ENCODE data around the gene MLPH.

Gene MLPH

GRCh38 chr2:237573721-237574415 lies 86.8 kb downstream of the MLPH start:
- no peak for TF ChIP-seq CTCF (conservative IDR thresholded peaks at IDR 0.05; ENCODE audit: low read depth)
- H3K27ac ChIP-seq = peak overlapping the region; percentile 96
- CTCF ChIA-PET = interaction anchor here (1.1 to 6.4 kb wide), 2 partner anchors 61 to 171 kb away, joined by 3 to 112 read pairs; no protein-coding TSS in a partner anchor
- no peak for DNase-seq (ENCODE audit: low spot score)
- POLR2A ChIA-PET (ENCODE audit: low non-redundant PET) = no interaction called here

DNA sequence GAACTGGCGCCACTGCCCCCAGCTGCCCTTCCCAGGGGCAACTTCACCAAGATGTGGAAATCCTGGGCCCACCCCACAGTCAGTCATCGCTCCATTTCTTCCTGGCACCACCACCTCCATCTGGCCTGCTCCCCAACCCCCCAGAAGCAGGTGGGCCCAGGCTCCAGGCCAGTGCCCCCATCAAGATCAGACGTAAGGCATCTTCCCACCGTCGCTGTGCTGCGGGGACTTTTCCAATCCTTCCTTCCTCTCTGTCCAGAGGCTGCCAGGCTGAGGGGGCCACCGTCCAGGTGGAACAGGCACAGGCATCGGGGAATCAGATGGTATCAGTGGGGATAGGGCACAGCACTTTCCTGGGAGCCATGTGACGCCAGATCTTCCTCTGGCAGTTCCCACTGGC lies 87.4 kb downstream of the MLPH start:
- TF ChIP-seq CTCF (conservative IDR thresholded peaks at IDR 0.05; ENCODE audit: low read depth) = no peak
- H3K27ac ChIP-seq = peak overlapping the region; percentile 96
- DNase-seq (ENCODE audit: low spot score) = no peak
- CTCF ChIA-PET = interaction anchor here (1.1 to 6.4 kb wide), 2 partner anchors 62 to 171 kb away, joined by 3 to 112 read pairs; no protein-coding TSS in a partner anchor
- POLR2A ChIA-PET (ENCODE audit: low non-redundant PET) = no interaction called here

- ChIA-PET POLR2A (ENCODE audit: low non-redundant PET) (interaction anchor here (0.7 kb wide), 1 partner anchor 55 kb away, joined by 3 read pairs; no protein-coding TSS in a partner anchor), CTCF (interaction anchor here (0.6 to 6.4 kb wide), 3 partner anchors 62 to 154 kb away, joined by 3 to 112 read pairs (median 4); no protein-coding TSS in a partner anchor)
- peak; percentile 88 for DNase-seq (ENCODE audit: low spot score)
- TF ChIP-seq CTCF (conservative IDR thresholded peaks at IDR 0.05; ENCODE audit: low read depth) = no peak; the same call in 1 of the 2 replicates
- peak overlapping the region; percentile 96 for H3K27ac ChIP-seq
Observed at GRCh38 chr2:237574894-237575868, 88.1 kb downstream of the MLPH start.

DNA sequence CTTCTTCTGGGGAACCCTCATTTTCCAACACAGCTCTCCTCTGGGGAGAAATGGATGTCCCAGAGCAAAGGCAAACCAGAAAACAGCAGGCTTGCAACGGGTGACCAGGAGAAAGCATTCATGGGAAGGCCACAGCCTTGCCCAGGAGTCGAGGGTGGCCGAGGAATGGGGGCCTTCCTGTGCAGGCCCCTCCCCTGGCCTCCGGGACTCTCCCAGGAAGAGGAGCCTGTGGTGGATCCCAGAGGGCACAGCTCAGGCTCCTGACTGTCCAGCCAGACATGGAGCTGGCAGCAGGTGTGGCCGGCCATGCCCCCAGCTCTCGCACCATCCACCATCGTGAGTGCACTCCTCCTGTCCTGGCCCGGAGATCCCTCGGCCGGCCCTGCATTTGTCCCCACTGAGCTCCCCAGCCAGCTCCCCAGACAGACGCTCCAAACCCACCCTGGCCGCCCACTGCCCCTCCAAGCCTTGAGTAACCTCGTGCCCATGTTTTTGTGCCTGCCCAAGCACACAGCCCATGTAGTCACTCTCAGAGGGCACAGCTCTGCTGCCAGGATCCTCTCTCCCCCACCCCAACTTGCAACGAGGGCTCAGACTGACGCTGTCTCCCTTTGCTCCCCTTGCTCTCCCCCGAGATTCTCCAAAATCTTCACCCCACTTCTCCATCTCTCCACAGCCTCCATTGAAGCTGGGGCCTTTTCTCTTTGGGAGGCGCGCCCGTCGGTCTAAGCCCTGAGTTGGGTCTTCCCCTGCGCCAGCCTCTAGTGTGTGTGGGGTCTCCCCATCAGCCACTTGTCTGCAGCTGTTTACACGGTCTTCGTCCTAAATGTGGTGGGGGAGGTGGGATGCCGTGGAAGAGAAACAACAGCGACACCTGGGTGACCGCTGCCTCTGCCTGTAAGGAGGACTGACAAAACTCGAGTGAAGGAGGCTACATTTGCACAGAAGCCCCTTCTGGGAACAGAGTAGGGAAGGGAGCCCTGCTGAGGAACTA lies 89.1 kb downstream of the MLPH start:
- H3K27ac ChIP-seq = peak overlapping the region; percentile 96
- CTCF ChIA-PET = interaction anchor here (0.6 to 6.4 kb wide), 3 partner anchors 63 to 155 kb away, joined by 3 to 112 read pairs (median 4); no protein-coding TSS in a partner anchor
- DNase-seq (ENCODE audit: low spot score) = no peak
- POLR2A ChIA-PET (ENCODE audit: low non-redundant PET) = interaction anchor here (0.7 kb wide), 1 partner anchor 56 kb away, joined by 3 read pairs; no protein-coding TSS in a partner anchor
- no peak for TF ChIP-seq CTCF (conservative IDR thresholded peaks at IDR 0.05; ENCODE audit: low read depth)

DNA sequence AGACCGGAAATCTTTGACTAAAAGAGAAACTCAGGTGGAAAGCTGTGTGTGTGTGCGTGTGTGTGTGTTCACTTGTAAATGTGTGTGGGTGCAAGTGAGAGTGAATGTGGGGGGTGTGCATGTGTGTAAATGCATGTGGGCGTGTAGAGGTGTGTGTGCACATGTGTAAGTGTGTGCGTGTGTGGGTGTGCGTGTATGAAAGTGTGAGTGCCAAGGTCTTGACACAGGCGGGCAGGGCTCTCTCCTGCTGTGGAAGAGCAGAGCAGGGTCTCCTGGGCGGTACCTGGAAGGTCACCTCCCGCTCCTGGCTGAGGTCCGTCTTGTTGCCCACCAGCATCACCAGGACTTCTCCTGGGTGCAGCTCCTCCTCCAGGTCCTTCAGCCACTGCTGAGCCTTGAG lies 89.9 kb downstream of the MLPH start:
- ChIA-PET CTCF (interaction anchor here (6.4 kb wide), 1 partner anchor 64 kb away, joined by 112 read pairs; no protein-coding TSS in a partner anchor), POLR2A (ENCODE audit: low non-redundant PET) (no interaction called here)
- no peak for TF ChIP-seq CTCF (conservative IDR thresholded peaks at IDR 0.05; ENCODE audit: low read depth)
- 0 out of 2 replicates have a peak overlapping the region, but pooled peaks have one; percentile 96 for H3K27ac ChIP-seq
- DNase-seq (ENCODE audit: low spot score) = no peak

Measured in RWPE1 (cell line).